HFFc6 (cell line): Measurements from ENCODE around the gene ATP5PO. TPM values are rescaled to one million over a fixed set of nuclear protein-coding genes. Genes with fewer than 3 reads are reported as not detected.

Source experiments
- DNase-seq: peaks from one replicate; pipeline ENCODE4 v3.0.0-alpha.2; 2018
- H3K27ac Mint-ChIP-seq: 2 replicates; pipeline ENCODE4 v1.8.0; 2020; ENCODE audit warnings: mild to moderate bottlenecking, mixed read lengths
- H3K27me3 Mint-ChIP-seq: 2 replicates; pipeline ENCODE4 v1.8.0; 2021; ENCODE audit warnings: mild to moderate bottlenecking, moderate library complexity, mixed read lengths; ENCODE audit not compliant: insufficient read depth
- H3K36me3 Mint-ChIP-seq: 2 replicates; pipeline ENCODE4 v1.8.0; 2021; ENCODE audit warnings: low read depth, mixed read lengths
- H3K4me1 Mint-ChIP-seq: 2 replicates; pipeline ENCODE4 v1.8.0; 2020; ENCODE audit warnings: low read depth, mixed read lengths
- H3K4me3 Mint-ChIP-seq: 2 replicates; pipeline ENCODE4 v1.8.0; 2020; ENCODE audit warnings: mild to moderate bottlenecking, moderate library complexity, mixed read lengths
- H3K9me3 Mint-ChIP-seq: 2 replicates; pipeline ENCODE4 v1.8.0; 2020; ENCODE audit warnings: mild to moderate bottlenecking, mixed read lengths
- total RNA-seq, 6 experiments: library from RNA; stranded (reverse); fragmentation: NEBNext Ultra II Directional; extraction: Animal tissue kit (Norgen Biotek cat#: 25700); gene quantifications; 2 replicates in 1 of 6; 3 replicates in 5 of 6; pipeline ENCODE4 v1.2.3, GENCODE V29; 2021
- TF ChIP-seq, protein P1 (sequence below): fragments of 200-600 bp; sonication (generic); IDR thresholded peaks from 2 replicates; pipeline ENCODE4 v1.5.0; 2021; ENCODE audit warnings: antibody characterized with exemption, mild to moderate bottlenecking

The ATP5PO gene
- total RNA-seq, 6 experiments from 2014 or later: 175 to 206 (median 192) TPM

DNA sequence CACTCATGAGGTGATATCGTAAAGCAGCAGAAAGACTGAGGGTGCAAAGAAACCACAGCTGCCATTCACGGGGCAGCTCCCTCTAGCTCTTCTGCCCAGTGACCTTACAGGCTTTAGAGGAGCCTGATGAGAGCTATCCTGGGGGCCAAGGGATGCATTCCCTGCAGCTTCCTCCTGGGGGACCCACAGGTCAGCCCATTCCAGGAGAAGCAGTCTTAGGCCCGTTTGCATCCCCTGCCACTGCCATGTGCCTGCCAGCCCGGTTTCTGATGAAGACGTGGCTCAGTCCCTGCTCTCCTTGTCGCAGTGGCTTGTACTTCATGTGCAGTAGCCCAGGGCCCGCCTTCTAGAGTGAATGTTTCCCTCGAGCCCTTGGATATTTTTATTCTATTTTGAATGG lies 22.8 kb downstream of the ATP5PO start:
- H3K27me3 Mint-ChIP-seq: peaks cover 2% of the 10 kb centered on the region; the same call in 1 of the 2 replicates
- H3K36me3 Mint-ChIP-seq: no peaks in the 10 kb centered on the region
- H3K4me3 Mint-ChIP-seq: no peak overlapping the region
- no peaks in the 10 kb centered on the region for H3K9me3 Mint-ChIP-seq
- TF ChIP-seq, protein P1, sequence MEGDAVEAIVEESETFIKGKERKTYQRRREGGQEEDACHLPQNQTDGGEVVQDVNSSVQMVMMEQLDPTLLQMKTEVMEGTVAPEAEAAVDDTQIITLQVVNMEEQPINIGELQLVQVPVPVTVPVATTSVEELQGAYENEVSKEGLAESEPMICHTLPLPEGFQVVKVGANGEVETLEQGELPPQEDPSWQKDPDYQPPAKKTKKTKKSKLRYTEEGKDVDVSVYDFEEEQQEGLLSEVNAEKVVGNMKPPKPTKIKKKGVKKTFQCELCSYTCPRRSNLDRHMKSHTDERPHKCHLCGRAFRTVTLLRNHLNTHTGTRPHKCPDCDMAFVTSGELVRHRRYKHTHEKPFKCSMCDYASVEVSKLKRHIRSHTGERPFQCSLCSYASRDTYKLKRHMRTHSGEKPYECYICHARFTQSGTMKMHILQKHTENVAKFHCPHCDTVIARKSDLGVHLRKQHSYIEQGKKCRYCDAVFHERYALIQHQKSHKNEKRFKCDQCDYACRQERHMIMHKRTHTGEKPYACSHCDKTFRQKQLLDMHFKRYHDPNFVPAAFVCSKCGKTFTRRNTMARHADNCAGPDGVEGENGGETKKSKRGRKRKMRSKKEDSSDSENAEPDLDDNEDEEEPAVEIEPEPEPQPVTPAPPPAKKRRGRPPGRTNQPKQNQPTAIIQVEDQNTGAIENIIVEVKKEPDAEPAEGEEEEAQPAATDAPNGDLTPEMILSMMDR: peak; percentile 24; the same call in 1 of the 2 replicates
- no peak for DNase-seq
- peaks cover 16% of the 10 kb centered on the region for H3K4me1 Mint-ChIP-seq
- no peak overlapping the region for H3K27ac Mint-ChIP-seq

GRCh38 chr21:33890187-33890586 lies 25.4 kb downstream of the ATP5PO start:
- H3K27ac Mint-ChIP-seq: no peak overlapping the region
- peaks cover 12% of the 10 kb centered on the region for H3K4me1 Mint-ChIP-seq

GRCh38 chr21:33886321-33886720 lies 29.3 kb downstream of the ATP5PO start:
- no peaks in the 10 kb centered on the region for H3K36me3 Mint-ChIP-seq
- H3K9me3 Mint-ChIP-seq: no peaks in the 10 kb centered on the region
- peaks cover 20% of the 10 kb centered on the region for H3K27me3 Mint-ChIP-seq
- DNase-seq: no peak
- H3K27ac Mint-ChIP-seq: no peak overlapping the region
- H3K4me3 Mint-ChIP-seq: no peak overlapping the region
- TF ChIP-seq, protein P1: no peak
- peaks cover 13% of the 10 kb centered on the region for H3K4me1 Mint-ChIP-seq

More at GRCh38 chr21:33890187-33890586, 25.4 kb downstream of the ATP5PO start:
- Mint-ChIP-seq H3K9me3 (no peaks in the 10 kb centered on the region), H3K36me3 (no peaks in the 10 kb centered on the region), H3K27me3 (peaks cover 2% of the 10 kb centered on the region), H3K4me3 (no peak overlapping the region)
- no peak for DNase-seq
- TF ChIP-seq, protein P1: no peak

GRCh38 chr21:33885172-33885514 lies 30.5 kb downstream of the ATP5PO start:
- no peak for DNase-seq
- TF ChIP-seq, protein P1: no peak
- Mint-ChIP-seq H3K4me3 (no peak overlapping the region), H3K9me3 (no peaks in the 10 kb centered on the region), H3K27me3 (peaks cover 20% of the 10 kb centered on the region), H3K4me1 (peaks cover 13% of the 10 kb centered on the region), H3K27ac (peak overlapping the region; percentile 46; the same call in 1 of the 2 replicates), H3K36me3 (no peaks in the 10 kb centered on the region)

DNA sequence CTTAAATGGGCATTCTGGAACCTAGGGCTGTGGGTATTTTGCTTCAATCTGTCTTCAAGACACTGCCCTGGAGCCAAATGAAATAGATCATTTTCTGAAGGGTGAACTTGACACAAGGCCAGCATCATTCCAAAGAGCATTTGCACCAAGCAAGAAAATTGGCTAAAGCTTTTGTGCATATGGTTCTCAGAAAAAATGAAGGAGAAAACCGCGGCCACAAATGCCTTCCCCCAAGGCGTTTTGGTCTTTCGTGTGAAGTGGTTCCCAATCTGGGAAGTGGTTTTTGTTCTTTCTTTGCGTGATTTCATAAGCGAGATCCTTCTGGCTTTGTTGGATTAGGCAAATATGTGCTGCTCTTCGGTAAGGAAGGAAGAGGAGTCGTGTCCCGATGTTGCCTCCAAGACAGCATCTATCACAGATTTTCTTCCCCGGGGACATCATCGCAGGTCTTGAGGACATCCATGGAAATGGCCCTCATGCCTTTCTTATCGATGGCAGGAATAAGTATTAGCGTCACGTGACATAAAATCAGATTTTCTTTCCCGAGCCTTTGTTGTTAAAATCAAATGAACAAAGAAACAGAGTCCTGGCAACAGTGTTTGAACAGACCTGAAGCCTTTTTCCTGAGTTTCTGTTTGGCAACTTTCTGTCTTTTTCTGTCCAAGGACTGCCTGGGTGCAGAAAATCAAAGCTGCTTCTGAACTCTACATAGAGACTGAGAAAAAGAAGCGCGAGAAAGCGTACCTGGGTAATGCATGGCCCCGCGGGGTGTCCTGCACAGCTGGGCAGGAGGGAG lies 31.0 kb downstream of the ATP5PO start:
- H3K4me3 Mint-ChIP-seq: peak overlapping the region; percentile 65
- peak; percentile 63 for DNase-seq

More for the DNA sequence above, 31.0 kb downstream of the ATP5PO start:
- Mint-ChIP-seq H3K27ac (peak overlapping the region; percentile 46), H3K36me3 (no peaks in the 10 kb centered on the region), H3K9me3 (no peaks in the 10 kb centered on the region), H3K27me3 (peaks cover 20% of the 10 kb centered on the region), H3K4me1 (peaks cover 13% of the 10 kb centered on the region)
- TF ChIP-seq, protein P1: no peak
